Measurements from ENCODE around the gene FBXW8.

FBXW8 gene

DNA sequence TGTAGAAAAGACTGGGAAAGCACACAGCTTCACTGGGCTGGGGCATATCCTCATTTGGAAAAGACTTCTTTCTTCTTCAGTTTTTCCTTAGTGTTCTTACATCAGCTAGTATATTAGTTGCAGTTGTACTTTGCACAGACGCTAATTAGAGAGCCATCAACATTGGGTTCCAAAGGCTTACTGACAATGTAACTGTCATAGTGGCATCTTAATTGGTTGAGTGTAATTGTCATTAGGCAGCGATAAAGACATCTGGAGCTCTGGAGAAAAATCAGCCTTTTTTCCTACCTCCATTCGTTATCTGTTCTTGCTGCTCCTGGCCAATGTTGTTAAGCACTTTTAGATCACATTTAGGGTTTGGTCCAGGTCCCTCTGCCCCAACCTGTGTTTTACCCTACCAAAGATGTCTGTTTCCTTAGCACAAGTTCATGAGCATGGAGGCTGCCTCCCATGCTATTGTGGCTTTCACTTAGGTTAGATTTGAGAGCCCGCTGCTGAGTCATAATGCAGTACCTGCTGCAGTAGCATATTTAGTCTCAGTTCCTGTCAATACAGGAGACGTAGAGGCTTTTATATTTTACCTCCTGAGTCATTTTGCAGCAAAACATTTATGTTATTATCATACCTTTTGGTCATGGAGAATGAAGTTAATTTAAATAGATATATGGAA is 49.2 kb downstream of the FBXW8 start:
- Histone ChIP-seq H3K27ac (ENCODE audit: extremely low read depth, low read depth, low read length) (no peak overlapping the region), H3K9me3 (ENCODE audit: control insufficient read depth, insufficient read depth, low read depth, low read length) (no peaks in the 10 kb centered on the region)

DNA sequence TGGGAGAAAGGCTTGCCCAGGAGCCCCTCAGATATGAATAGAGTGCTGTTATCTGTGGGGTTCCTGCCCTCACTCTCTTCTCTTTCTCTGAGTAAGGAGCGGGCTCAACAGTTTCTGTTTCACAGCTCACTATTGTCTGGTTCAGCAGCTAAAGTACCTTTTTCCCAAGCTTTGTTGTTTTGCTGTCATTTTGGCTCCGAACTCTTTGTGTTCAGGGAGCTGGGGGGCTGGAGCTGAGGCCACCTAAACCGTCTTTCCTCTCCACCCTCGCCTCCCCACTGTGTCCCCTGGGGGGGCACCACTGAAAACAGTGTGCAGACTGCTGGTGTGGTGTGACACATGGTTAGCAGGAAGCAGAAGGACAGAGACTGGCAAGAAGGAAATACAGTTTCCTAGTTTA is 51.4 kb downstream of the FBXW8 start:
- H3K4me1 ChIP-seq (ENCODE audit: control insufficient read depth, insufficient read depth, low read length) = peaks cover 7% of the 10 kb centered on the region
- H3K27ac ChIP-seq (ENCODE audit: extremely low read depth, low read depth, low read length) = no peak overlapping the region
- no peak overlapping the region for H3K4me3 ChIP-seq (ENCODE audit: low read depth, low read length)
- H3K9me3 ChIP-seq (ENCODE audit: control insufficient read depth, insufficient read depth, low read depth, low read length) = no peaks in the 10 kb centered on the region
- ChIA-PET POLR2A (no interaction called here), CTCF (no interaction called here)
- peaks cover 0 to 21% of the 10 kb centered on the region in 2 experiments; a peak in 2 of 3 replicates for H3K36me3 ChIP-seq (ENCODE audit: control insufficient read depth in 2 of 2, insufficient read depth in 1 of 2, low read length in 2 of 2)
- TF ChIP-seq ZNF132 (tag by site-specific recombination; IDR thresholded peaks at IDR 0.05; ENCODE audit: borderline replicate concordance) (no peak), ZIC2 (tag by site-specific recombination; IDR thresholded peaks at IDR 0.05) (peak; percentile 52; the same call in 1 of the 2 replicates), MZF1 (tag by site-specific recombination; IDR thresholded peaks at IDR 0.05; ENCODE audit: borderline replicate concordance) (no peak)

More for the DNA sequence above, 49.2 kb downstream of the FBXW8 start:
- TF ChIP-seq, protein P1, sequence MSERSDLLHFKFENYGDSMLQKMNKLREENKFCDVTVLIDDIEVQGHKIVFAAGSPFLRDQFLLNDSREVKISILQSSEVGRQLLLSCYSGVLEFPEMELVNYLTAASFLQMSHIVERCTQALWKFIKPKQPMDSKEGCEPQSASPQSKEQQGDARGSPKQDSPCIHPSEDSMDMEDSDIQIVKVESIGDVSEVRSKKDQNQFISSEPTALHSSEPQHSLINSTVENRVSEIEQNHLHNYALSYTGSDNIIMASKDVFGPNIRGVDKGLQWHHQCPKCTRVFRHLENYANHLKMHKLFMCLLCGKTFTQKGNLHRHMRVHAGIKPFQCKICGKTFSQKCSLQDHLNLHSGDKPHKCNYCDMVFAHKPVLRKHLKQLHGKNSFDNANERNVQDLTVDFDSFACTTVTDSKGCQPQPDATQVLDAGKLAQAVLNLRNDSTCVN (tag by site-specific recombination; optimal IDR thresholded peaks at IDR 0.05) = no peak
- TF ChIP-seq, protein P2, sequence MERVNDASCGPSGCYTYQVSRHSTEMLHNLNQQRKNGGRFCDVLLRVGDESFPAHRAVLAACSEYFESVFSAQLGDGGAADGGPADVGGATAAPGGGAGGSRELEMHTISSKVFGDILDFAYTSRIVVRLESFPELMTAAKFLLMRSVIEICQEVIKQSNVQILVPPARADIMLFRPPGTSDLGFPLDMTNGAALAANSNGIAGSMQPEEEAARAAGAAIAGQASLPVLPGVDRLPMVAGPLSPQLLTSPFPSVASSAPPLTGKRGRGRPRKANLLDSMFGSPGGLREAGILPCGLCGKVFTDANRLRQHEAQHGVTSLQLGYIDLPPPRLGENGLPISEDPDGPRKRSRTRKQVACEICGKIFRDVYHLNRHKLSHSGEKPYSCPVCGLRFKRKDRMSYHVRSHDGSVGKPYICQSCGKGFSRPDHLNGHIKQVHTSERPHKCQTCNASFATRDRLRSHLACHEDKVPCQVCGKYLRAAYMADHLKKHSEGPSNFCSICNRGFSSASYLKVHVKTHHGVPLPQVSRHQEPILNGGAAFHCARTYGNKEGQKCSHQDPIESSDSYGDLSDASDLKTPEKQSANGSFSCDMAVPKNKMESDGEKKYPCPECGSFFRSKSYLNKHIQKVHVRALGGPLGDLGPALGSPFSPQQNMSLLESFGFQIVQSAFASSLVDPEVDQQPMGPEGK (tag by site-specific recombination; IDR thresholded peaks at IDR 0.05) = no peak
- TF ChIP-seq ZNF510 (tag by site-specific recombination; IDR thresholded peaks at IDR 0.05; ENCODE audit: insufficient replicate concordance) = no peak
- ChIA-PET POLR2A (no interaction called here), CTCF (interaction anchor here (0.6 kb wide), 1 partner anchor 1061 kb away, joined by 3 read pairs; no protein-coding TSS in a partner anchor)
- Histone ChIP-seq H3K36me3 (ENCODE audit: control insufficient read depth in 2 of 2, insufficient read depth in 1 of 2, low read length in 2 of 2) (peaks cover 0 to 8% of the 10 kb centered on the region in 2 experiments; a peak in 1 of 3 replicates), H3K4me1 (ENCODE audit: control insufficient read depth, insufficient read depth, low read length) (peaks cover 12% of the 10 kb centered on the region), H3K4me3 (ENCODE audit: low read depth, low read length) (no peak overlapping the region)

DNA sequence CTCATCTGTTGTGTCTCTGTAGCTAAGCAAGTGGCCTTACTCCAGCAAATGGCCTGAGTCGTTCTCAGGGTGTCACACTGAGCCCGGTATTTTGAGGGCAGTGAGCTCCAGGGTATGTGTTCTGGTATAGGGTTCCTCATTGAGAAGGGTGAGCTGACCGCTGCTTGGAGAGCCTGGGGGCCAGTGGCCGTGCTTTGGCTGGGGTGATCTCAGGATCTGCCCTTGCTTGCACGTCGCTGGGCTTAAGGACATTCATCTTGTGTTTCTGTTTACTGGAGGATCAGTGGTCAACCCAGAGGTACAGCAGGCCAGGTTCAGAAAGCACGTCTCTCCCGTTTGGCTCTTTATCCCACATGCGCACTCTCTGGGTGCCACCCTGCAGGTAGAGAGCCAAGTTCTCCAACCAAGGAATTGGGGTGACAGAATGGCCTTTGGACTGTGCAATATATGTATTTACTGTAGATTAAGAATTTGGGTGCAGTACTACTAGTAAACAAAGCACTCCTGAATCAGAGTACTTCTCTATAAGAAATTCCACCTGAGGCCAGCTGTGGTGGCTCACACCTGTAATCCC is 52.1 kb downstream of the FBXW8 start:
- no peak for TF ChIP-seq ZNF24 (tag by site-specific recombination; IDR thresholded peaks at IDR 0.05)
- TF ChIP-seq, protein P3, sequence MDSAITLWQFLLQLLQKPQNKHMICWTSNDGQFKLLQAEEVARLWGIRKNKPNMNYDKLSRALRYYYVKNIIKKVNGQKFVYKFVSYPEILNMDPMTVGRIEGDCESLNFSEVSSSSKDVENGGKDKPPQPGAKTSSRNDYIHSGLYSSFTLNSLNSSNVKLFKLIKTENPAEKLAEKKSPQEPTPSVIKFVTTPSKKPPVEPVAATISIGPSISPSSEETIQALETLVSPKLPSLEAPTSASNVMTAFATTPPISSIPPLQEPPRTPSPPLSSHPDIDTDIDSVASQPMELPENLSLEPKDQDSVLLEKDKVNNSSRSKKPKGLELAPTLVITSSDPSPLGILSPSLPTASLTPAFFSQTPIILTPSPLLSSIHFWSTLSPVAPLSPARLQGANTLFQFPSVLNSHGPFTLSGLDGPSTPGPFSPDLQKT (IDR thresholded peaks at IDR 0.05; ENCODE audit: borderline replicate concordance, low read depth, low read length) = no peak
- no peak for TF ChIP-seq SCRT2 (tag by site-specific recombination; IDR thresholded peaks at IDR 0.05)
- TF ChIP-seq MEIS1 (CRISPR knock-in tag; IDR thresholded peaks at IDR 0.05; ENCODE audit: borderline replicate concordance) = no peak
- TF ChIP-seq, protein P4, sequence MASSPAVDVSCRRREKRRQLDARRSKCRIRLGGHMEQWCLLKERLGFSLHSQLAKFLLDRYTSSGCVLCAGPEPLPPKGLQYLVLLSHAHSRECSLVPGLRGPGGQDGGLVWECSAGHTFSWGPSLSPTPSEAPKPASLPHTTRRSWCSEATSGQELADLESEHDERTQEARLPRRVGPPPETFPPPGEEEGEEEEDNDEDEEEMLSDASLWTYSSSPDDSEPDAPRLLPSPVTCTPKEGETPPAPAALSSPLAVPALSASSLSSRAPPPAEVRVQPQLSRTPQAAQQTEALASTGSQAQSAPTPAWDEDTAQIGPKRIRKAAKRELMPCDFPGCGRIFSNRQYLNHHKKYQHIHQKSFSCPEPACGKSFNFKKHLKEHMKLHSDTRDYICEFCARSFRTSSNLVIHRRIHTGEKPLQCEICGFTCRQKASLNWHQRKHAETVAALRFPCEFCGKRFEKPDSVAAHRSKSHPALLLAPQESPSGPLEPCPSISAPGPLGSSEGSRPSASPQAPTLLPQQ (tag by site-specific recombination; IDR thresholded peaks at IDR 0.05) = no peak
- TF ChIP-seq ZNF112 (tag by site-specific recombination; IDR thresholded peaks at IDR 0.05) = no peak
- no peak for TF ChIP-seq ZNF777 (tag by site-specific recombination; IDR thresholded peaks at IDR 0.05; ENCODE audit: borderline replicate concordance)
- TF ChIP-seq ZNF350 (tag by site-specific recombination; IDR thresholded peaks at IDR 0.05) = no peak
- no peak for TF ChIP-seq ZNF785 (tag by site-specific recombination; IDR thresholded peaks at IDR 0.05)
- TF ChIP-seq ZNF529 (tag by site-specific recombination; IDR thresholded peaks at IDR 0.05; ENCODE audit: insufficient replicate concordance) = no peak
- ChIA-PET CTCF (no interaction called here), POLR2A (no interaction called here)
- Histone ChIP-seq H3K4me3 (ENCODE audit: low read depth, low read length) (no peak overlapping the region), H3K9me3 (ENCODE audit: control insufficient read depth, insufficient read depth, low read depth, low read length) (no peaks in the 10 kb centered on the region), H3K27ac (ENCODE audit: extremely low read depth, low read depth, low read length) (no peak overlapping the region), H3K4me1 (ENCODE audit: control insufficient read depth, insufficient read depth, low read length) (peaks cover 7% of the 10 kb centered on the region), H3K36me3 (ENCODE audit: control insufficient read depth in 2 of 2, insufficient read depth in 1 of 2, low read length in 2 of 2) (peaks cover 0 to 22% of the 10 kb centered on the region in 2 experiments; a peak in 2 of 3 replicates)
